Activated CD4-positive, alpha-beta memory T cell treated with anti-CD3 and anti-CD28 coated beads for 36 hours (primary cell): ENCODE results near the gene ARTN. TPM values are rescaled to one million over a fixed set of nuclear protein-coding genes. Genes with fewer than 3 reads are reported as not detected.

Experiments used
- CTCF ChIA-PET: fragments of 350-600 bp; sonication (Branson Sonifier 250); formaldehyde crosslinking; loops from one replicate; lab custom pipeline; 2021; ENCODE audit warnings: antibody characterized with exemption, inconsistent platforms; lab: Charles Lee
- POLR2A ChIA-PET: fragments of 350-600 bp; sonication (Branson Sonifier 250); formaldehyde crosslinking; loops from one replicate; lab custom pipeline; 2021; ENCODE audit warnings: antibody characterized with exemption; lab: Charles Lee
- DNase-seq: peaks from one replicate; pipeline ENCODE4 v3.0.0-alpha.2; 2020
- H3K27ac Mint-ChIP-seq: one replicate; pipeline ENCODE4 v1.8.0; 2021; ENCODE audit warnings: mixed read lengths
- H3K27me3 Mint-ChIP-seq: one replicate; pipeline ENCODE4 v1.8.0; 2021; ENCODE audit warnings: mixed read lengths
- H3K36me3 Mint-ChIP-seq: one replicate; pipeline ENCODE4 v1.8.0; 2021; ENCODE audit warnings: mixed read lengths
- H3K4me1 Mint-ChIP-seq: one replicate; pipeline ENCODE4 v1.8.0; 2021; ENCODE audit warnings: low read depth, mixed read lengths
- H3K4me3 Mint-ChIP-seq: one replicate; pipeline ENCODE4 v1.8.0; 2021; ENCODE audit warnings: mild to moderate bottlenecking, mixed read lengths
- H3K9me3 Mint-ChIP-seq: one replicate; pipeline ENCODE4 v1.8.0; 2021; ENCODE audit warnings: mixed read lengths
- intact Hi-C: fragments of 100-400 bp; cut with micrococcal nuclease; formaldehyde crosslinking; loops from one replicate; pipeline ENCODE4 v1.15.1; 2023
- total RNA-seq, 2 experiments: library from RNA; stranded (reverse); gene quantifications; one replicate each; pipeline ENCODE4 v1.2.3, GENCODE V29; 2021

Gene ARTN
- total RNA-seq, 2 experiments from 2014 or later = not detected

DNA sequence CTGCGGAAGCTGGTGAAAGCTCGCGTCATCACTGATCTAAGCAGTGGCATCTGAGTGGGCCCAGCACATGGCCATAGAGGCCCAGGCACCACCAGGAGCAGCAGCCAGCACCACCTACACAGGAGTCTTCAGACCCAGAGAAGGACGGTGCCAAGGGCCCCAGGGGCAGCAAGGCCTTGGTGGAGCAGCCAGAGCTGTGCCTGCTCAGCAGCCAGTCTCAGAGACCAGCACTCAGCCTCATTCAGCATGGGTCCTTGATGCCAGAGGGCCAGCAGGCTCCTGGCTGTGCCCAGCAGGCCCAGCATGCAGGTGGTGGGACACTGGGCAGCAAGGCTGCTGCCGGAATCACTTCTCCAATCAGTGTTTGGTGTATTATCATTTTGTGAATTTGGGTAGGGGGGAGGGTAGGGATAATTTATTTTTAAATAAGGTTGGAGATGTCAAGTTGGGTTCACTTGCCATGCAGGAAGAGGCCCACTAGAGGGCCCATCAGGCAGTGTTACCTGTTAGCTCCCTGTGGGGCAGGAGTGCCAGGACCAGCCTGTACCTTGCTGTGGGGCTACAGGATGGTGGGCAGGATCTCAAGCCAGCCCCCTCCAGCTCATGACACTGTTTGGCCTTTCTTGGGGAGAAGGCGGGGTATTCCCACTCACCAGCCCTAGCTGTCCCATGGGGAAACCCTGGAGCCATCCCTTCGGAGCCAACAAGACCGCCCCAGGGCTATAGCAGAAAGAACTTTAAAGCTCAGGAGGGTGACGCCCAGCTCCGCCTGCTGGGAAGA is 3.2 kb upstream of the ARTN start:
- ChIA-PET POLR2A (no interaction called here), CTCF (interaction anchor here (0.7 to 2.5 kb wide), 7 partner anchors 11 to 1127 kb away, joined by 3 to 16 read pairs (median 3); no protein-coding TSS in a partner anchor)
- Mint-ChIP-seq H3K9me3 (no peaks in the 10 kb centered on the region), H3K36me3 (peaks cover 6% of the 10 kb centered on the region), H3K27ac (no peak overlapping the region), H3K4me3 (no peak overlapping the region), H3K27me3 (peaks cover 21% of the 10 kb centered on the region), H3K4me1 (peaks cover 15% of the 10 kb centered on the region)
- DNase-seq = peak; percentile 28
- intact Hi-C loops = no loop called here

DNA sequence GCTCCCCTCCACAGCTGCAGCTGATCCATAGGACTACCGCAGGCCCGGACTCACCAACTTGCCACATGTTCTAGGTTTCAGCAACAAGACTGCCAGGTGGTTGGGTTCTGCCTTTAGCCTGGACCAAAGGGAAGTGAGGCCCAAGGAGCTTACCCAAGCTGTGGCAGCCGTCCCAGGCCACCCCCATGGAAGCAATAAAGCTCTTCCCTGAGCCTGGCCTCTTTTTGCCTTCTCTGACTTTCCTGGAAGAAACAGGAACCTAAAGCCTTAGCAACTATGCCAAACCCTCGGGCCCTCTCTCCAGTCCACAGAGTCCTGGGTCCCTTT is 2.7 kb upstream of the ARTN start:
- ChIA-PET CTCF (interaction anchor here (0.7 to 2.5 kb wide), 7 partner anchors 11 to 1128 kb away, joined by 3 to 16 read pairs (median 3); no protein-coding TSS in a partner anchor), POLR2A (no interaction called here)
- H3K4me3 Mint-ChIP-seq = no peak overlapping the region
- no peaks in the 10 kb centered on the region for H3K9me3 Mint-ChIP-seq
- DNase-seq = no peak
- intact Hi-C loops = no loop called here
- H3K27me3 Mint-ChIP-seq = peaks cover 24% of the 10 kb centered on the region
- peaks cover 6% of the 10 kb centered on the region for H3K36me3 Mint-ChIP-seq
- peaks cover 17% of the 10 kb centered on the region for H3K4me1 Mint-ChIP-seq
- no peak overlapping the region for H3K27ac Mint-ChIP-seq

DNA sequence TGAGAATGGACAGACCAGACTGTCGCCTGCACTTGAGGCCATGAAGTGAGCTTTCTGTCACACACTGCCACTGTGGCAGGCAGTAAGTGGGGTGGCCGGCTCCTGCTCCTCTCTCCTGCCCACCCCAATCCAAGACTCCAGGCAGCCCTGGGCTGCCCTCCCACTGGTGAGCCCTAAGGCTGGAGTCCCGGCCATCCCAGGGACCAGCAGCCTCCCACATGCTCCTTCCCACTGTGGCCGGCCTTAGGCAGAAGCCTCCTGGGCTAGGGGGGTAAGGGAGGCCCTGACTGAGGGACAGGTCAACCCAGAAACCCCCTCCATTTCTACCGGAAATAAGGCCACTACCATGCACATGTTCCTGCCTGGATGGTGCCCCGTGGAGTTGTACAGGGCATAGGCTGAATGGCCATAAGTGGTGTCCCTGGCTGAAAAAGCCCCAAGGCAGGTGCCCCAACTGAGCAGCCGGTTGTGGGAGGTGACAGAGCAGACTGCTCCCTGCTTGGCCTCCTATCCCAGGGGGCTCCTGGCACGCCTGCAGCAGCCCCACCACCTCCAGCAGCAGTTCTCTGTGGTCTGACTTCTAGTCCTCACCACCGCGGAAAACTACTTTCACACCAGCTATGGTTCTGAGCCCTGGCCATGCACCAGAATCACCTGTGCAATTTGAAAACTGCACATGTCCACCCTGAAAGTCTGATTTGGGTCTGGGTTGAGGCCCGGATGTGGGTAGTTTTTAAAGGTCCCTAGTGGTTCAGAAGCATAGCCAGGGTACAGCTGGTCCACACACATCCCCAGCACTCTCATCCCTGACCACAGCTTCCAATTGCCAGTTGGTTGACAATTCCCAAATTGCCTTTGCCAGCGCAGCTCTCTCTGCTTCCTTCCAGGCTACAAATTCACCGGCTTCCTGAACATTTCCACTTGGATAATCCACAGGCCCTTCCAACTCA is 1.6 kb upstream of the ARTN start:
- no peaks in the 10 kb centered on the region for H3K9me3 Mint-ChIP-seq
- intact Hi-C loops = no loop called here

DNA sequence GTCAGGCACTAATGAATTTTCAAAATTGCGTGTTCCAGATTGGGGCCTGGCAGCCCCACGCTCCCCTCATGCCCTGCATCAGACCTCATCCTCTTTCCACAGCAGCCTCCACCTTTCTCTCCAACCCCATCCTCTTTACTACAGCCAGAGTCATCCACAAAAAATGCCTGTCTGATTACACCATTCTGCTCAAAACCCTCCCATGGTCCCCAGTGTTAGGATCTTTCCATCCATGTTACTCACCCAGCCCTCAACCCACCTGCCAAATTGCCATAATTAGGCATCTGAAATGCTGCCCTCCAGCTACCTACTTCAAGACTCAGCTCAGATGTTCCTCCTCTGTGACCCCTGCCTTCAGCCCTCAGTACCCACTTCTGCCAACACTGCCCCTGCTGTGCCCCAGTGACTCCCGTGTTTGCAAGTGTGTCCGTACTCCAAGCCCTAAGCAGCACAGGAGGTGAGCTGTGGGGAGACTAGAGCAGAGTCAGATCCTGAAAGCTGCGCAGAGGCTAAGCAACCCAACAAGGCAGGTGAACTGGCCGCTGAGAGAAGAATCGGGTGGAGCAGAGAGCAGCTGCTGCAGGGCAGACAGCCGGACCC is 715 bp upstream of the ARTN start:
- intact Hi-C loops = no loop called here
- H3K36me3 Mint-ChIP-seq = peaks cover 3% of the 10 kb centered on the region
- POLR2A ChIA-PET = interaction anchor here (0.8 to 1.4 kb wide), 2 partner anchors 13 to 170 kb away, joined by 3 to 5 read pairs; no protein-coding TSS in a partner anchor
- peaks cover 28% of the 10 kb centered on the region for H3K27me3 Mint-ChIP-seq
- H3K9me3 Mint-ChIP-seq = no peaks in the 10 kb centered on the region
- CTCF ChIA-PET = interaction anchor here (0.6 to 8.4 kb wide), 7 partner anchors 12 to 558 kb away, joined by 3 to 312 read pairs (median 21); partner anchors contain the start of genes IPO13 and PTPRF
- no peak overlapping the region for H3K4me3 Mint-ChIP-seq
- H3K4me1 Mint-ChIP-seq = peaks cover 17% of the 10 kb centered on the region
- H3K27ac Mint-ChIP-seq = no peak overlapping the region
- DNase-seq = no peak

More for the DNA sequence above, 1.6 kb upstream of the ARTN start:
- ChIA-PET POLR2A (no interaction called here), CTCF (interaction anchor here (1.4 to 8.4 kb wide), 5 partner anchors 13 to 402 kb away, joined by 3 to 312 read pairs (median 31); partner anchors contain the start of genes IPO13 and PTPRF)
- Mint-ChIP-seq H3K4me3 (no peak overlapping the region), H3K36me3 (peaks cover 3% of the 10 kb centered on the region), H3K27ac (no peak overlapping the region), H3K27me3 (peaks cover 28% of the 10 kb centered on the region), H3K4me1 (peaks cover 17% of the 10 kb centered on the region)
- DNase-seq = no peak

DNA sequence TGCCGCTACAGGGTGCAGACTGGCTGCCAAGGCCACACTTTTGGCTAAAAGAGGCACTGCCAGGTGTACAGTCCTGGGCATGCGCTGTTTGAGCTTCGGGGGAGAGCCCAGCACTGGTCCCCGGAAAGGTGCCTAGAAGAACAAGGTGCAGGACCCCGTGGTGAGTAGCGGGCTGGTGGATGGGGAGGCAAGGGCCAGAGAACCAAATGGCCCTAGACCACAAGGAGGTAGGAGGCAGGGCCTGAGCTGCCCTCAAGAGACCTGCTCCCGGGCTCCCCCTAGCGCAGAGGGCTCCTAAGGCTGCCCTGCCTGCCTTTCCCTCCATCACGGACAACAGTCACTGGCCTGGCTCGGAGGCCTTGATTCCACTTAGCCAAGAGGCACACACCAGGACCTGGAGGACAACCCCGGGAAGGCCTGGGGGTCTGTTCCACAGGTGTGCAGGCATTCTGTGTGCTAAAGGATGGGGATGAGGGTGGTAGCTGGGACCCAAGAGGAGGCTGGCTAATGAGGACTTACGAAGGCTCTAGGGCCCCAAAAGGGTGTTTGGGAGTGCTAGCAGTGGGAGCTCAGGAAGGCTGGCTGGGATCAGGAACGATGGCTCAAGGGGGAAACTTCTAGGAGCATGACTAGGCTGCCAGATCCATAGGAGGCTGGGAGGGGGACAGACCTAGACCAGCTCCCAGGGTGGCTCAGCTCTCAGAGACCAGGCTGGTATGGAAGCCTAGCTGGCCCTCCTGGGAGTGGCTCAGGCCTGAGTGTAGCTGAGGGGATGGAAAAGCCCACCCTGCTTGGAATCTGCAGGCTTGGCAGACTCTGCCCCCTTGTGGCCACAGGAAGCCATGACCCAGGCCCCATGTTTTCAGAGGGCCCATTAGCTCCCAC is 742 bp downstream of the ARTN start:
- CTCF ChIA-PET = interaction anchor here (0.6 to 8.4 kb wide), 74 partner anchors 8 to 811 kb away, joined by 3 to 312 read pairs (median 4); partner anchors contain the start of genes ATP6V0B, DPH2, IPO13 and PTPRF
- H3K4me3 Mint-ChIP-seq = no peak overlapping the region
- peaks cover 17% of the 10 kb centered on the region for H3K4me1 Mint-ChIP-seq
- H3K9me3 Mint-ChIP-seq = no peaks in the 10 kb centered on the region
- H3K27me3 Mint-ChIP-seq = peaks cover 28% of the 10 kb centered on the region
- intact Hi-C loops = loop anchor here (1.0 kb wide), 2 partner anchors 171 to 405 kb away; no protein-coding TSS in a partner anchor
- H3K36me3 Mint-ChIP-seq = peaks cover 3% of the 10 kb centered on the region
- no peak overlapping the region for H3K27ac Mint-ChIP-seq
- POLR2A ChIA-PET = interaction anchor here (0.6 to 2.8 kb wide), 5 partner anchors 11 to 171 kb away, joined by 3 to 11 read pairs (median 5); partner anchors contain the start of genes DPH2 and IPO13
- DNase-seq = peak; percentile 72

DNA sequence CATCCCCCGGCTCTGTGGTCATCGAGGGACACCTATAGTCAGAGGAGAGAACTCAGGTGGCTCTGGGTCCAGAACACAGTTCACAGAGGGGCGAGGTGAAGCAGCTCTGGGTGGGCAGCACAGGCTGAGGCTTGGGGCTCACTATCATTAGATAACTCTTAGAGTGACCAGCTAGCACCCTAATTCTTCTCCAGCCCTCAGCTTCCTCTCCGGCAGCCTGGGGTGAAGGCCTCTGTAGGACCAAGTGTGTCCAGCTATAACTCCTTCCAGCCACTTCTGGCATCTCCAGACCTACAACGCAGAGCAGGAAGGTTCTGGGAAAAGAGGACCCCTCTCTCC is 1.4 kb downstream of the ARTN start:
- H3K27ac Mint-ChIP-seq = no peak overlapping the region
- H3K27me3 Mint-ChIP-seq = peaks cover 28% of the 10 kb centered on the region
- no peak for DNase-seq
- no peaks in the 10 kb centered on the region for H3K36me3 Mint-ChIP-seq
- no peak overlapping the region for H3K4me3 Mint-ChIP-seq
- POLR2A ChIA-PET = interaction anchor here (0.6 to 2.8 kb wide), 4 partner anchors 11 to 170 kb away, joined by 3 to 11 read pairs (median 5); partner anchors contain the start of genes DPH2 and IPO13
- CTCF ChIA-PET = interaction anchor here (0.6 to 8.4 kb wide), 72 partner anchors 8 to 708 kb away, joined by 3 to 312 read pairs (median 4); partner anchors contain the start of genes ATP6V0B, DPH2, IPO13 and PTPRF
- intact Hi-C loops = loop anchor here (1.0 kb wide), 2 partner anchors 172 to 406 kb away; no protein-coding TSS in a partner anchor
- no peaks in the 10 kb centered on the region for H3K9me3 Mint-ChIP-seq
- H3K4me1 Mint-ChIP-seq = peaks cover 13% of the 10 kb centered on the region

DNA sequence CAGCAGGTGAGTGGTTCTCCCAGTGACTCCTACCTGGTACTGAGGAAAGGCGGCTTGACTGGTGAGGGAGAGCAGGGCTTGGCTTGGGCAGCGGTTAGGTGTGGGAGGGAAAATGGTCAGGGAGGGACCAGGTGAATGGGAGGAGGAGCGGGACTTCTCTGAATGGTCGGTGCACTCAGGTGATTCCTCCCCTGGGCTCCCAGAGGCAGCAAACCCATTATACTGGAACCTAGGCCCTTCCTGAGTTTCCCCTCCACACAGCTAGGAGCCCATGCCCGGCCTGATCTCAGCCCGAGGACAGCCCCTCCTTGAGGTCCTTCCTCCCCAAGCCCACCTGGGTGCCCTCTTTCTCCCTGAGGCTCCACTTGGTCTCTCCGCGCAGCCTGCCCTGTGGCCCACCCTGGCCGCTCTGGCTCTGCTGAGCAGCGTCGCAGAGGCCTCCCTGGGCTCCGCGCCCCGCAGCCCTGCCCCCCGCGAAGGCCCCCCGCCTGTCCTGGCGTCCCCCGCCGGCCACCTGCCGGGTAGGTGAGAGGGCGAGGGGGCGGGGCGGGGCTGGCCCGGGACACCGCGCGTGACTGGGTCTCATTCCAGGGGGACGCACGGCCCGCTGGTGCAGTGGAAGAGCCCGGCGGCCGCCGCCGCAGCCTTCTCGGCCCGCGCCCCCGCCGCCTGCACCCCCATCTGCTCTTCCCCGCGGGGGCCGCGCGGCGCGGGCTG is 2.3 kb downstream of the ARTN start:
- Mint-ChIP-seq H3K4me3 (no peak overlapping the region), H3K27ac (no peak overlapping the region), H3K27me3 (peaks cover 28% of the 10 kb centered on the region), H3K9me3 (no peaks in the 10 kb centered on the region), H3K4me1 (peaks cover 13% of the 10 kb centered on the region), H3K36me3 (no peaks in the 10 kb centered on the region)
- no peak for DNase-seq
- intact Hi-C loops = no loop called here
- CTCF ChIA-PET = interaction anchor here (0.7 to 8.4 kb wide), 36 partner anchors 9 to 709 kb away, joined by 3 to 312 read pairs (median 6); partner anchors contain the start of genes ATP6V0B, DPH2, IPO13 and PTPRF
- POLR2A ChIA-PET = interaction anchor here (1.2 to 2.8 kb wide), 3 partner anchors 11 to 171 kb away, joined by 3 to 11 read pairs (median 7); partner anchors contain the start of genes DPH2 and IPO13

DNA sequence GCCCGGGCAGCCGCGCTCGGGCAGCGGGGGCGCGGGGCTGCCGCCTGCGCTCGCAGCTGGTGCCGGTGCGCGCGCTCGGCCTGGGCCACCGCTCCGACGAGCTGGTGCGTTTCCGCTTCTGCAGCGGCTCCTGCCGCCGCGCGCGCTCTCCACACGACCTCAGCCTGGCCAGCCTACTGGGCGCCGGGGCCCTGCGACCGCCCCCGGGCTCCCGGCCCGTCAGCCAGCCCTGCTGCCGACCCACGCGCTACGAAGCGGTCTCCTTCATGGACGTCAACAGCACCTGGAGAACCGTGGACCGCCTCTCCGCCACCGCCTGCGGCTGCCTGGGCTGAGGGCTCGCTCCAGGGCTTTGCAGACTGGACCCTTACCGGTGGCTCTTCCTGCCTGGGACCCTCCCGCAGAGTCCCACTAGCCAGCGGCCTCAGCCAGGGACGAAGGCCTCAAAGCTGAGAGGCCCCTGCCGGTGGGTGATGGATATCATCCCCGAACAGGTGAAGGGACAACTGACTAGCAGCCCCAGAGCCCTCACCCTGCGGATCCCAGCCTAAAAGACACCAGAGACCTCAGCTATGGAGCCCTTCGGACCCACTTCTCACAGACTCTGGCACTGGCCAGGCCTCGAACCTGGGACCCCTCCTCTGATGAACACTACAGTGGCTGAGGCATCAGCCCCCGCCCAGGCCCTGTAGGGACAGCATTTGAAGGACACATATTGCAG is 3.0 kb downstream of the ARTN start:
- intact Hi-C loops = no loop called here

DNA sequence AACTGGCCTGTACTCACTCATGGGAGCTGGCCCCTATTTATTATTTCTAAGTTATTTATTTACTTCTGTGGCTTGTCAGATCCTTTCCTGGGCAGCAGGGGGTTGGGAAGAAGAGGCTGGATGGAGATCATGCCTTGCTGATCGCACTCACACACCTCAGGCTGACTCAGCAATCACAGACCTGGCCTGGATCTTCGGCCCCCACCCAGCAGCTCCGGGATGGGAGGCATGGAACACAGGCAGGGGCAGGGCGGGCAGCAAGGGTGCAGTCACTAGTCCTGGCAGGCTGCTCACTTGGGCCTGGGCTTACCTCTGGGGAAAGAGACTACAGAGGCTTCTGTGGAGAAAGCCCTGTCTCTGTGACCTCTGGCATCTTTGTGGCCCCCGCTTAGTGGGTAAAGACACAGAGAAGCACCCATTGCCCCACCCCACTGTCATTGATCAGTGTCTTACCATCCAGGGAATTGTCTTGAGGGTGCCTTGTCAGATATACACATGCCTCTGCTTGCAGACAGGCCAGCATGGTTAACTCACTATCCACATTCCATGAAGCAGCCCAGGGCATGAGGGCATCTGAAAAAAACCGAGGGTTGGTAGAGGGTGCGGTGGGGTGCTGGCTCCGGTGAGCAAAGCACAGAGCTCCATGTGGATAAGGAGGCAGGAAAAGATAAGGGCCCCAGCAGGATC is 3.7 kb downstream of the ARTN start:
- intact Hi-C loops = no loop called here
- H3K36me3 Mint-ChIP-seq = no peaks in the 10 kb centered on the region
- H3K4me3 Mint-ChIP-seq = no peak overlapping the region
- no peak for DNase-seq
- no peaks in the 10 kb centered on the region for H3K9me3 Mint-ChIP-seq
- H3K27me3 Mint-ChIP-seq = peaks cover 28% of the 10 kb centered on the region
- H3K27ac Mint-ChIP-seq = no peak overlapping the region
- ChIA-PET CTCF (interaction anchor here (0.9 to 8.4 kb wide), 4 partner anchors 8 to 171 kb away, joined by 3 to 312 read pairs (median 16); no protein-coding TSS in a partner anchor), POLR2A (no interaction called here)
- peaks cover 13% of the 10 kb centered on the region for H3K4me1 Mint-ChIP-seq

More for the DNA sequence above, 3.0 kb downstream of the ARTN start:
- no peaks in the 10 kb centered on the region for H3K36me3 Mint-ChIP-seq
- H3K4me3 Mint-ChIP-seq = no peak overlapping the region
- DNase-seq = peak; percentile 25
- H3K27me3 Mint-ChIP-seq = peaks cover 28% of the 10 kb centered on the region
- H3K9me3 Mint-ChIP-seq = no peaks in the 10 kb centered on the region
- peaks cover 13% of the 10 kb centered on the region for H3K4me1 Mint-ChIP-seq
- ChIA-PET POLR2A (interaction anchor here (2.8 kb wide), 1 partner anchor 10 kb away, joined by 11 read pairs; the partner anchor contains the start of gene IPO13), CTCF (interaction anchor here (0.9 to 8.4 kb wide), 5 partner anchors 9 to 247 kb away, joined by 3 to 312 read pairs (median 29); partner anchors contain the start of gene IPO13)
- H3K27ac Mint-ChIP-seq = no peak overlapping the region
